ENCODE results near the gene VANGL2.

The VANGL2 gene

GRCh38 chr1:160454371-160455152 is 54.2 kb downstream of the VANGL2 start:
- TF ChIP-seq CTCF (IDR thresholded peaks at IDR 0.05; ENCODE audit: insufficient read depth, low read length, missing control alignments), result no peak
- CTCF ChIA-PET, result no interaction called here
- POLR2A ChIA-PET, result no interaction called here
- H3K4me3 ChIP-seq (ENCODE audit: low read depth, low read length), result no peak overlapping the region
- no peak for DNase-seq (ENCODE audit: low read depth, low spot score)

GRCh38 chr1:160455153-160455517 is 54.8 kb downstream of the VANGL2 start:
- DNase-seq (ENCODE audit: low read depth, low spot score), result no peak
- TF ChIP-seq CTCF (IDR thresholded peaks at IDR 0.05; ENCODE audit: insufficient read depth, low read length, missing control alignments), result no peak
- H3K4me3 ChIP-seq (ENCODE audit: low read depth, low read length), result no peak overlapping the region
- POLR2A ChIA-PET, result no interaction called here
- CTCF ChIA-PET, result no interaction called here

- TF ChIP-seq CTCF (IDR thresholded peaks at IDR 0.05; ENCODE audit: insufficient read depth, low read length, missing control alignments), result no peak
- ChIA-PET POLR2A (no interaction called here), CTCF (no interaction called here)
- no peak overlapping the region for H3K4me3 ChIP-seq (ENCODE audit: low read depth, low read length)
- DNase-seq (ENCODE audit: low read depth, low spot score), result no peak
These were observed 58.7 kb downstream of the VANGL2 start for GRCh38 chr1:160459056-160459455.

GRCh38 chr1:160459687-160460086 is 59.3 kb downstream of the VANGL2 start:
- TF ChIP-seq CTCF (IDR thresholded peaks at IDR 0.05; ENCODE audit: insufficient read depth, low read length, missing control alignments), result no peak
- no peak for DNase-seq (ENCODE audit: low read depth, low spot score)
- CTCF ChIA-PET, result no interaction called here
- H3K4me3 ChIP-seq (ENCODE audit: low read depth, low read length), result no peak overlapping the region
- POLR2A ChIA-PET, result no interaction called here

GRCh38 chr1:160460214-160460642 is 59.9 kb downstream of the VANGL2 start:
- no peak for TF ChIP-seq CTCF (IDR thresholded peaks at IDR 0.05; ENCODE audit: insufficient read depth, low read length, missing control alignments)
- H3K4me3 ChIP-seq (ENCODE audit: low read depth, low read length), result no peak overlapping the region
- POLR2A ChIA-PET, result no interaction called here
- CTCF ChIA-PET, result no interaction called here
- no peak for DNase-seq (ENCODE audit: low read depth, low spot score)

- CTCF ChIA-PET, result no interaction called here
- no peak for DNase-seq (ENCODE audit: low read depth, low spot score)
- H3K4me3 ChIP-seq (ENCODE audit: low read depth, low read length), result no peak overlapping the region
- POLR2A ChIA-PET, result no interaction called here
- no peak for TF ChIP-seq CTCF (IDR thresholded peaks at IDR 0.05; ENCODE audit: insufficient read depth, low read length, missing control alignments)
These were observed 60.4 kb downstream of the VANGL2 start for GRCh38 chr1:160460683-160461287.

Measured in AG04449 (cell line).